H1 (cell line): Measurements from ENCODE around the gene AKR1B15. TPM values are rescaled to one million over a fixed set of nuclear protein-coding genes. Genes with fewer than 3 reads are reported as not detected.
A peak's percentile ranks its signal among the peaks of the same experiment; 100 is the strongest.

Experiments used
- CTCF ChIA-PET: fragments of 300-600 bp; sonication (Branson Sonifier 250); formaldehyde crosslinking; loops from one replicate; lab custom pipeline; 2021; ENCODE audit not compliant: partially characterized antibody; lab: Charles Lee
- POLR2A ChIA-PET: fragments of 300-600 bp; sonication (Branson Sonifier 250); formaldehyde crosslinking; loops from one replicate; lab custom pipeline; 2021; ENCODE audit warnings: inconsistent platforms; ENCODE audit not compliant: partially characterized antibody; lab: Charles Lee
- DNase-seq, 2 experiments: peaks; one replicate each; pipeline versions ENCODE4 v3.0.0 to v3.0.0-alpha.2; 2010 to 2022; ENCODE audit warnings: low spot score in 2 of 2, low read depth in 1 of 2, mixed read lengths in 1 of 2
- FAIRE-seq: peaks from 2 replicates; lab custom pipeline; 2011; peaks lifted over from hg19 to GRCh38; lab: Jason Lieb, UNC
- H2AFZ ChIP-seq: 2 replicates; pipeline ENCODE4 v1.8.1; 2012; ENCODE audit warnings: low read length, inconsistent platforms
- H2AK5ac ChIP-seq: 2 replicates; pipeline ENCODE4 v1.6.1; 2013; ENCODE audit warnings: low read depth, low read length
- H2BK120ac ChIP-seq: replicated peaks from 2 replicates; pipeline ENCODE3; 2013; ENCODE audit warnings: low read depth, low read length, inconsistent platforms
- H2BK12ac ChIP-seq: 2 replicates; pipeline ENCODE4 v1.6.1; 2013; ENCODE audit warnings: low read depth, low read length
- H2BK15ac ChIP-seq: 2 replicates; pipeline ENCODE4 v1.6.1; 2013; ENCODE audit warnings: low read length
- H2BK20ac ChIP-seq: 2 replicates; pipeline ENCODE4 v1.6.1; 2013; ENCODE audit warnings: low read length
- H2BK5ac ChIP-seq: 2 replicates; pipeline ENCODE4 v1.6.1; 2013; ENCODE audit warnings: low read depth, low read length
- H3K14ac ChIP-seq: 2 replicates; pipeline ENCODE4 v1.6.1; 2013; ENCODE audit warnings: inconsistent platforms; ENCODE audit not compliant: insufficient read length
- H3K18ac ChIP-seq: 2 replicates; pipeline ENCODE4 v1.6.1; 2013; ENCODE audit warnings: low read length; ENCODE audit errors: extremely low read depth
- H3K23ac ChIP-seq: 2 replicates; pipeline ENCODE4 v1.6.1; 2013; ENCODE audit warnings: inconsistent platforms; ENCODE audit not compliant: insufficient read length
- H3K23me2 ChIP-seq: 2 replicates; pipeline ENCODE4 v1.6.1; 2013; ENCODE audit warnings: low read depth, low read length
- H3K27ac ChIP-seq: 2 replicates; pipeline ENCODE4 v1.6.1; 2011; ENCODE audit warnings: low read depth, low read length, inconsistent platforms
- H3K27me3 ChIP-seq, 4 experiments: replicated peaks in 1 of 4; 1 replicate in 1 of 4; 2 replicates in 3 of 4; pipeline versions ENCODE4 v1.6.1 to v1.8.1; 2011 to 2013; ENCODE audit warnings: low read length in 3 of 4, mild to moderate bottlenecking in 3 of 4, inconsistent platforms in 2 of 4, mixed read lengths in 2 of 4, moderate library complexity in 1 of 4; ENCODE audit not compliant: control insufficient read depth in 3 of 4, insufficient read depth in 3 of 4; ENCODE audit errors: extremely low read depth in 1 of 4
- H3K36me3 ChIP-seq, 4 experiments: 2 replicates each; pipeline versions ENCODE4 v1.6.1 to v1.8.1; 2011 to 2013; ENCODE audit warnings: mild to moderate bottlenecking in 4 of 4, low read length in 3 of 4, moderate library complexity in 2 of 4, control low read depth in 1 of 4, inconsistent platforms in 1 of 4; ENCODE audit not compliant: insufficient read depth in 4 of 4, control insufficient read depth in 2 of 4
- H3K4ac ChIP-seq: replicated peaks from 2 replicates; pipeline ENCODE3; 2013; ENCODE audit warnings: low read length, low read depth, mixed read lengths, inconsistent platforms; ENCODE audit not compliant: insufficient read length
- H3K4me1 ChIP-seq, 4 experiments: replicated peaks in 1 of 4; 1 replicate in 1 of 4; 2 replicates in 3 of 4; pipeline versions ENCODE4 v1.6.1 to v1.8.1; 2011 to 2013; ENCODE audit warnings: low read length in 3 of 4, inconsistent platforms in 2 of 4, mixed read lengths in 1 of 4; ENCODE audit not compliant: insufficient read depth in 4 of 4, control insufficient read depth in 3 of 4
- H3K4me2 ChIP-seq, 2 experiments: 2 replicates each; pipeline versions ENCODE4 v1.6.1 to v1.8.1; 2011 to 2013; ENCODE audit warnings: low read depth in 2 of 2, low read length in 2 of 2, control low read depth in 1 of 2, inconsistent platforms in 1 of 2, mild to moderate bottlenecking in 1 of 2; ENCODE audit not compliant: insufficient read depth in 1 of 2
- H3K4me3 ChIP-seq, 4 experiments: fragments of 200-600, 300-600 bp in 1 of 4; sonication (generic), shearing (Covaris generic), sonication (Bioruptor Twin) in 1 of 4; 2 replicates each; pipeline versions ENCODE4 v1.5.1 to v1.8.1; 2011 to 2016; ENCODE audit warnings: low read length in 4 of 4, low read depth in 3 of 4, control low read depth in 2 of 4, inconsistent platforms in 2 of 4, mild to moderate bottlenecking in 2 of 4, mixed read lengths in 1 of 4, moderate library complexity in 1 of 4; ENCODE audit not compliant: insufficient read depth in 2 of 4; ENCODE audit errors: extremely low read depth in 1 of 4
- H3K56ac ChIP-seq: replicated peaks from 2 replicates; pipeline ENCODE3; 2013; ENCODE audit warnings: low read depth, mild to moderate bottlenecking, mixed read lengths, low read length, inconsistent platforms; ENCODE audit not compliant: insufficient read length
- H3K79me1 ChIP-seq: 2 replicates; pipeline ENCODE4 v1.6.1; 2013; ENCODE audit warnings: low read depth, low read length, control low read depth
- H3K79me2 ChIP-seq, 2 experiments: 2 replicates each; pipeline versions ENCODE4 v1.6.1 to v1.8.1; 2012 to 2013; ENCODE audit warnings: low read length in 2 of 2, mild to moderate bottlenecking in 2 of 2, inconsistent platforms in 1 of 2; ENCODE audit not compliant: insufficient read depth in 2 of 2, control insufficient read depth in 1 of 2
- H3K9ac ChIP-seq, 4 experiments: replicated peaks in 1 of 4; 1 replicate in 1 of 4; 2 replicates in 3 of 4; pipeline versions ENCODE4 v1.6.1 to v1.8.1; 2011 to 2013; ENCODE audit warnings: low read depth in 3 of 4, low read length in 3 of 4, control low read depth in 2 of 4, mild to moderate bottlenecking in 2 of 4, moderate library complexity in 2 of 4, inconsistent platforms in 1 of 4; ENCODE audit errors: extremely low read depth in 1 of 4
- H3K9me3 ChIP-seq, 2 experiments: 2 replicates each; pipeline versions ENCODE4 v1.6.1 to v1.8.1; 2012 to 2013; ENCODE audit warnings: mild to moderate bottlenecking in 2 of 2, moderate library complexity in 2 of 2, control low read depth in 1 of 2, inconsistent platforms in 1 of 2, low read depth in 1 of 2, low read length in 1 of 2, mixed read lengths in 1 of 2; ENCODE audit not compliant: insufficient read depth in 2 of 2
- H4K20me1 ChIP-seq, 2 experiments: replicated peaks in 1 of 2; 2 replicates each; pipeline versions ENCODE3 to v1.8.1; 2011 to 2013; ENCODE audit warnings: inconsistent platforms in 2 of 2, low read length in 2 of 2, mild to moderate bottlenecking in 1 of 2; ENCODE audit not compliant: insufficient read depth in 2 of 2, control insufficient read depth in 1 of 2
- H4K5ac ChIP-seq: 2 replicates; pipeline ENCODE4 v1.6.1; 2013; ENCODE audit warnings: low read length, low read depth, mixed read lengths, inconsistent platforms; ENCODE audit not compliant: insufficient read length
- H4K8ac ChIP-seq: 2 replicates; pipeline ENCODE4 v1.8.0; 2013; ENCODE audit warnings: mild to moderate bottlenecking, moderate library complexity, low read length, inconsistent platforms; ENCODE audit not compliant: insufficient read depth; ENCODE audit errors: extremely low read depth
- H4K91ac ChIP-seq: replicated peaks from 2 replicates; pipeline ENCODE3; 2013; ENCODE audit warnings: low read length, mixed read lengths, inconsistent platforms; ENCODE audit not compliant: insufficient read length
- CEBPB ChIP-seq: IDR thresholded peaks from 2 replicates; pipeline ENCODE4 v1.6.1; 2012; ENCODE audit warnings: low read depth, low read length
- SIX5 ChIP-seq: IDR thresholded peaks from 2 replicates; pipeline ENCODE4 v1.6.1; 2011; ENCODE audit warnings: mild to moderate bottlenecking, low read depth, low read length
- WGBS, 2 experiments: shearing (Covaris generic) in 1 of 2; methylation state at CpG; one replicate each; pipeline versions ENCODE4 v1.1.6 to v1.1.7; 2013 to 2015; ENCODE audit warnings: low lambda C conversion rate in 2 of 2, mixed read lengths in 2 of 2, inconsistent platforms in 1 of 2, low coverage in 1 of 2, missing lambda C conversion rate in 1 of 2; ENCODE audit not compliant: insufficient replicate concordance in 2 of 2, insufficient coverage in 1 of 2, insufficient read length in 1 of 2; ENCODE audit errors: extremely low coverage in 1 of 2, missing lambda C conversion rate in 1 of 2; 5-methylcytosine and 5-hydroxymethylcytosine counted together
- polyA plus RNA-seq, 7 experiments: library from polyadenylated mRNA; depleted of rRNA in 3 of 7; stranded (reverse) in 5 of 7; unstranded in 2 of 7; fragments of >200 nt in 5 of 7; fragments of 200-250 nt in 2 of 7; gene quantifications; 1 replicate in 5 of 7; 2 replicates in 1 of 7; 4 replicates in 1 of 7; pipeline versions ENCODE4 v1.2.1 to v1.2.3, GENCODE V29; 2011 to 2013; ENCODE audit warnings: missing spikeins in 2 of 7, mixed read lengths in 2 of 7
- total RNA-seq: library from RNA; stranded (reverse); fragmentation: NEBNext Ultra II Directional; extraction: Animal tissue kit (Norgen Biotek cat#: 25700); gene quantifications from 2 replicates; pipeline ENCODE4 v1.2.1, GENCODE V29; 2021

The AKR1B15 gene
- total and polyA plus RNA-seq, 2 of the 8 experiments (the other 6 are each of a cell fraction or from before 2014, with no cell fraction given) = 0.15 to 0.47 TPM

DNA sequence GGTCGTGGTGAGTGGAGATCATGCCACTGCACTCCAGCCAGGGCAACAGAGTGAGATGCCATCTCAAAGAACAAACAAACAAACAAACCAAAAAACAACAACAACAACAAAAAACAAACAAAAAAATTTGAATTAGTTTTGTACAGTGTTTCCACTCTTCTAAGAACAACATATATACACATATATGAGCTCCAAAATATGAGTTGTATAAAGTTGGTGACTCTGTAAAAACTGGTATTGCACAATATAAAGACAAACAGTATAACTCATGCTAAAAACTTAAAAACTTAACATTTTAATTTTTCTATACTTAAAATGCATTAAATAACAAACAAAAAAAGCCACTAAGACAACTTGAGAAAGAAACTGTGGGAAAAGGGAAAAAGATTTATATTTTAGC lies 46.0 kb downstream of the AKR1B15 start:
- no peak overlapping the region for H3K27ac ChIP-seq
- H3K79me2 ChIP-seq = no peaks in the 10 kb centered on the region
- H3K79me1 ChIP-seq = no peaks in the 10 kb centered on the region
- TF ChIP-seq CEBPB = peak; percentile 58; the same call in 1 of the 2 replicates
- no peak for TF ChIP-seq SIX5
- no peak overlapping the region for H4K5ac ChIP-seq
- H2AFZ ChIP-seq = no peak overlapping the region
- no peak overlapping the region for H3K4me3 ChIP-seq
- 67% methylated on average over 1 of the region's 1 CpG; no CpG with 5 or more reads in 1 of the 2 experiments for whole genome bisulfite sequencing, 2 experiments
- FAIRE-seq = no peak
- no peak overlapping the region for H2BK120ac ChIP-seq
- no peak overlapping the region for H4K91ac ChIP-seq
- H2BK15ac ChIP-seq = no peak overlapping the region
- H3K14ac ChIP-seq = no peak overlapping the region
- DNase-seq = no peak
- no peak overlapping the region for H3K23ac ChIP-seq
- no peak overlapping the region for H3K18ac ChIP-seq
- 0 out of 7 replicates have a peak, but pooled peaks cover 0 to 3% (median 0%) of the 10 kb centered on the region in 4 experiments for H3K4me1 ChIP-seq
- no peaks in the 10 kb centered on the region for H4K20me1 ChIP-seq
- H3K4ac ChIP-seq = no peak overlapping the region
- H3K56ac ChIP-seq = no peak overlapping the region
- H2BK12ac ChIP-seq = no peak overlapping the region
- no peak overlapping the region for H3K4me2 ChIP-seq
- no peaks in the 10 kb centered on the region for H3K36me3 ChIP-seq
- CTCF ChIA-PET = no interaction called here
- no peak overlapping the region for H2BK5ac ChIP-seq
- no peak overlapping the region for H3K9ac ChIP-seq
- H2AK5ac ChIP-seq = no peak overlapping the region
- POLR2A ChIA-PET = no interaction called here
- H3K27me3 ChIP-seq = no peaks in the 10 kb centered on the region
- no peaks in the 10 kb centered on the region for H3K9me3 ChIP-seq
- no peak overlapping the region for H4K8ac ChIP-seq
- no peaks in the 10 kb centered on the region for H3K23me2 ChIP-seq
- no peak overlapping the region for H2BK20ac ChIP-seq
